NT2/D1 (cell line): ENCODE data around the gene ATP8B1.

Experiments used
- DNase-seq: peaks from one replicate; pipeline ENCODE4 v3.0.0-alpha.2; 2011; ENCODE audit warnings: low read depth, low spot score
- H3K27me3 ChIP-seq: 2 replicates; pipeline ENCODE4 v1.6.0; 2011; ENCODE audit warnings: mild to moderate bottlenecking; ENCODE audit not compliant: insufficient read length, insufficient read depth
- H3K36me3 ChIP-seq: 2 replicates; pipeline ENCODE4 v1.6.1; 2011; ENCODE audit warnings: mild to moderate bottlenecking, low read length, mixed read lengths; ENCODE audit not compliant: insufficient read depth, insufficient read length
- H3K4me1 ChIP-seq: 2 replicates; pipeline ENCODE4 v1.5.1; 2011; ENCODE audit not compliant: insufficient read depth, insufficient read length
- H3K4me3 ChIP-seq: 2 replicates; pipeline ENCODE4 v1.5.1; 2011; ENCODE audit warnings: low read depth; ENCODE audit not compliant: insufficient read length
- H3K9ac ChIP-seq: 2 replicates; pipeline ENCODE4 v1.6.0; 2011; ENCODE audit warnings: low read depth; ENCODE audit not compliant: insufficient read length
- H3K9me3 ChIP-seq: 2 replicates; pipeline ENCODE4 v1.5.1; 2011; ENCODE audit warnings: mild to moderate bottlenecking, low read length; ENCODE audit not compliant: insufficient read depth
- SUZ12 ChIP-seq: IDR thresholded peaks from 2 replicates; pipeline ENCODE4 v1.6.1; 2011; ENCODE audit not compliant: insufficient read length, insufficient read depth; ENCODE audit errors: extremely low read depth
- YY1 ChIP-seq: IDR thresholded peaks from 2 replicates; pipeline ENCODE4 v1.6.1; 2011; ENCODE audit not compliant: insufficient read length, insufficient read depth
- ZNF274 ChIP-seq: IDR thresholded peaks from 2 replicates; pipeline ENCODE4 v1.6.1; 2011; ENCODE audit warnings: mild to moderate bottlenecking, low read depth, low read length

The ATP8B1 gene

GRCh38 chr18:57806201-57806977 is 3.3 kb upstream of the ATP8B1 start:
- TF ChIP-seq ZNF274 (no peak), YY1 (no peak), SUZ12 (no peak)
- Histone ChIP-seq H3K9ac (no peak overlapping the region), H3K36me3 (no peaks in the 10 kb centered on the region), H3K9me3 (no peaks in the 10 kb centered on the region), H3K27me3 (peaks cover 40% of the 10 kb centered on the region), H3K4me3 (no peak overlapping the region), H3K4me1 (peaks cover 2% of the 10 kb centered on the region)
- no peak for DNase-seq

GRCh38 chr18:57805117-57805516 is 2.0 kb upstream of the ATP8B1 start:
- no peak overlapping the region for H3K9ac ChIP-seq
- peaks cover 53% of the 10 kb centered on the region for H3K27me3 ChIP-seq
- H3K4me1 ChIP-seq: peaks cover 2% of the 10 kb centered on the region
- TF ChIP-seq YY1: no peak
- no peak for TF ChIP-seq SUZ12
- no peak for TF ChIP-seq ZNF274
- H3K9me3 ChIP-seq: no peaks in the 10 kb centered on the region
- no peak for DNase-seq
- H3K4me3 ChIP-seq: no peak overlapping the region
- no peaks in the 10 kb centered on the region for H3K36me3 ChIP-seq

DNA sequence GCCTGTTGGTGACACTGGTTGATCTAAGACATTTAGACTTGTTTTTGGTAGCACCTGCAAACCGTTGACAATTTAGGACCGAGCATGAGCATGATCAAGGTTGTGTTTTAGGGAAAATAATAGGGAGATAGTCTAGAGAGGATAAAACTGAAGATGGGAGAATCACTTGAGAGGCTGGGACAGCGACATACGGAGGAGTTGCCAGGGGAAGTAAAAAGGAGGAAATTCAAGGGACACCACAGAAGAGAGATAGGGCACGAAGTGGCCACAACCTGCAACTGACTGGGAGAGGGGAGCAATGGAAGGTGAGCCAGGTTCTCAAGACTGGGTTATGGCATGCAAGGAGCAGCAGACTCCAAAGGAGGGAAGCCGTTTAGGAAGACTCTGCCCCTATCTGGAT is 1.4 kb upstream of the ATP8B1 start:
- TF ChIP-seq ZNF274: no peak
- Histone ChIP-seq H3K4me3 (no peak overlapping the region), H3K9ac (no peak overlapping the region), H3K36me3 (no peaks in the 10 kb centered on the region), H3K9me3 (no peaks in the 10 kb centered on the region), H3K27me3 (peaks cover 58% of the 10 kb centered on the region), H3K4me1 (peaks cover 2% of the 10 kb centered on the region)
- DNase-seq: no peak

- Histone ChIP-seq H3K27me3 (peaks cover 70% of the 10 kb centered on the region), H3K9ac (peak overlapping the region; percentile 67)
- no peak for DNase-seq
Observed at GRCh38 chr18:57802213-57803102, 657 bp downstream of the ATP8B1 start.

DNA sequence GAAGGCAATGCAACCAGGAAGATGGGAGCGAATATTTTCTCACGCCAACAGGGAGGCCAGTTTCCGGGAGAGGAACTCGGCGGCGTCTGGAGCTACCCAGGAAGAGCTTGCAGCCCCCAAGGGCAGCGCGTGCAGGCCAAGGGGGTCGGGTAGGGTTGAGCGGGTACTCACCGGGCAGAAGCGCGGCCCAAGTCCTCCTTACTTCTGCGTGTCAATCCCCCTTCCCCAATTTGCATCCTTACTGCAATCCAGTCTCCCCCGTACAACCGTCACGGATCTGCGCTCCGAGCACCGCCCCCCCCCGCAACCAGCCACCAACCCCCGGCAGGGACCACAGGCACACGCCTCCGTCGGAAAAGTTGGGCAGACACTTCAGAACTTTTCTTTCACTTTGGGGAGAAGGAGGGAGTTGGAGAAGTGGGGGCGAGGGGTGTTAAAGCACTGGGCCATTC is 1.3 kb downstream of the ATP8B1 start:
- peak overlapping the region; percentile 67 for H3K9ac ChIP-seq
- TF ChIP-seq ZNF274 (no peak), YY1 (no peak), SUZ12 (no peak)
- H3K9me3 ChIP-seq: no peaks in the 10 kb centered on the region
- no peak for DNase-seq
- H3K27me3 ChIP-seq: peaks cover 70% of the 10 kb centered on the region
- no peaks in the 10 kb centered on the region for H3K36me3 ChIP-seq
- H3K4me1 ChIP-seq: peaks cover 2% of the 10 kb centered on the region
- peak overlapping the region; percentile 46 for H3K4me3 ChIP-seq

More at GRCh38 chr18:57802213-57803102, 657 bp downstream of the ATP8B1 start:
- TF ChIP-seq YY1 (no peak), ZNF274 (no peak), SUZ12 (peak; percentile 84)
- Histone ChIP-seq H3K4me3 (peak overlapping the region; percentile 46), H3K4me1 (peaks cover 2% of the 10 kb centered on the region), H3K9me3 (no peaks in the 10 kb centered on the region), H3K36me3 (no peaks in the 10 kb centered on the region)

DNA sequence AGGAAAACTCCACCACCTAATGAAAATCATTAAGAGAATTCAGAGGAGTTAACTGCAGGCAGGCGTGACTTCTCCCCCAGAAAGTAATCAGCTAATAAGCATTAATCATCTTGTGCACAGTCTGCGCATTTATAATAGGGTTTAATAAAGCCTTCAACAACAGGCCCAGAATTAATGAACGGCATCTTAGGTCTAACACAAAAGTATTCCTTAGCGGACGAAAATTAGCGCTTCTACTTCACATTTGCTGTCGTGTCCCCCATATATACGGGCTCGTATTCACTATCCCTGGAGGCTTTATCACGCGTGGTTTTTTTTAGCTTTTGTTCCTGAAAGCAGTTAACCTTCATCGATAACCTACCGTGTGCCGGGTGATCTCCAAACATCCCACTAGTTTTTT is 1.8 kb downstream of the ATP8B1 start:
- no peak overlapping the region for H3K9ac ChIP-seq
- no peak for TF ChIP-seq SUZ12
- TF ChIP-seq ZNF274: no peak
- no peak for TF ChIP-seq YY1
- peak overlapping the region; percentile 46 for H3K4me3 ChIP-seq
- DNase-seq: no peak
- H3K4me1 ChIP-seq: peaks cover 2% of the 10 kb centered on the region
- H3K36me3 ChIP-seq: no peaks in the 10 kb centered on the region
- H3K9me3 ChIP-seq: no peaks in the 10 kb centered on the region
- peaks cover 70% of the 10 kb centered on the region for H3K27me3 ChIP-seq
